NCI-H345 (cell line): ENCODE results near the gene AMPD3.

Experiments used
- DNase-seq: peaks from one replicate; lab custom pipeline; 2025; lab: John Stamatoyannopoulos, UW

Gene AMPD3

DNA sequence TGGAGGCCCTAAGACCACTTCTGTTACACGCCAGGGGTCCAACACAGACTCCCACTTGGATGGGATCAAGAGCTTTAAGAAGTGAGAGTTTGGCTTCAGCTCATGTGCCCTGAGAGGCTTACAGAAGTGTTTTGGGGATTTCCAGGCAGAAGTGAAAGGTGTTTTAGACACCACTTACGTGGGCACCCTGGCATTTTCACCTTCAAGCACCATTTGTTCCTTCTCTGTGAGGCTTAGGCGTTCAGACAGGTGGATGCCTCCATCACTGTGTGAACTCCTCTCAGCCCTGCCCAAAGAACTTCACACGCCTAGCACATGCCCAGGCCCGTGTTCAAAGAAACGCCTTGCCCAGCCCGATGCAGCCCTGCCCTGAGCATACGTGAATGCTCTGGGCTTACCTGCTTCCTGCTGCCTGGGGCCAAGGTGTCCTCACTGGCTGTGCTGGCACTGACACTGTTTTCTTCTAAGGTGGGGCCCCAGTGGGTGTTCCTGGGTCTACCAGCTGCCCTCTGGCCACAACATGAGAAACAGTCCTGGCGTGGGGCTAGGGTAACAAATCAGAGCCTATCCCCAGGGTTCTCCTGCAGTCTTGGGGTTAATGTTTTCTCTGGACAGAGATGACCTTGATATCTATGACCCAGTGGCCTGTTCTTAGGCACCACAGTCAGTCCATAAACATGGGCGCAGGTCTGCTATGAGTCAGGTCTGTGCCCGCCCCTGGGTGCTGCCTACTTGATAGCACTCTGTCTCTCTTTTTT lies 34.0 kb downstream of the AMPD3 start:
- DNase-seq, result no peak

DNA sequence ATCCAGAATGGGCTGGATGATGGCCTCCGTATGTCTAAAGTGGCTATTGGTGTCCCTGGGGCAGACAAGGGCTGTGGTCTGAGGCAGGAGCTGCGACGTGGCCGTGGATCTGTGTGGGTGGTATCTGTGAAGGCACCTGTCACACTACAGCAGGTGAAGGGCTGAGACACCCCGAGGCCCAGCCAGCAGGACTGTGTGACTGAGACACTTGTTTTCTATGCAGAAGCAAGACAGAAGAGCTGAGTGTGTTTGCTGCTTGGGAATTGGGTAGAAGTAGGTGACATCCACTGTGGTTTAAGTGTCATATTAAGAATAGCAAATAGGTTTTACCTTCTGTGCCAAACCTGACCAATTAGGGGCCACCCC lies 35.0 kb downstream of the AMPD3 start:
- no peak for DNase-seq

DNA sequence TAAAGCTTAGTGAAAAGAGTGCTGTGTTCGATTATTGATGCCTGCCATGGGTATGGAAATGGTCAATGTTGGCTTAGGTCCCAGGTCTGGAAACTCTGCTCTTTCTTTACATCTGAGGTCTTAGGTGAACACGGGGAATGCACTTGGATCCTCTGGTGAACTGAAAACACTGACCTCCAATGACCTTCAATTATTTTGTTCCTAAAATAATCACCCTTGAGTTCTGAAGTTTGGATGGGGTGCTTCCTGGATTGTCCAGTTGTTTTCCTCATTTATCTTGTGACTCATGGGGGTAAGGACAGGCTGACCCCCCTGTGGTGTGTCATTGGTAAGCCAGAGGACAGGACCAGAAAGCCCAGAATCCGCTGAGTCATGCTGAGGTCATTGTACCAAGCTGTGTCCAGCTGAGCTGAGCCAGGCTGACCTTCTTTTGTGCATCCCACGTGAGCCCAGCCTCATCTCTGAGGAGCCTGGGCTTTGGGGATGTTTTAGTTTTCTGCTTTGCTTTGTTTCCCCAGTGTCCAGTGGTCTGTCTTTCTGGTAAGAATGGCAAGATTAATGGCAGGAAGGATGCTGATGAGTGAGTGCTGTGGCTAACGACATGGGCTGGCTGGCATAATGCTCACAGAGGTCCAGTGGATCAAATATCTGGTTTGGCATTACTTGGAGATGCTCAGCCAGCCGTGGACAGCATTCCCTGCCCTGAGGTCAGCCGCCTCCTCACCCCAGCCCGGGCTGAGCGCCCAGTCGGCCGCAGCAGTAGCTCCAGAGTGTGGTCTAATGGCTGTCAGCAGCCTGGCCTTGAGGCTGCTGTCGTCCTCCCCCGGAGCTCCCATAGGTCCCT lies 35.6 kb downstream of the AMPD3 start:
- DNase-seq, result no peak

DNA sequence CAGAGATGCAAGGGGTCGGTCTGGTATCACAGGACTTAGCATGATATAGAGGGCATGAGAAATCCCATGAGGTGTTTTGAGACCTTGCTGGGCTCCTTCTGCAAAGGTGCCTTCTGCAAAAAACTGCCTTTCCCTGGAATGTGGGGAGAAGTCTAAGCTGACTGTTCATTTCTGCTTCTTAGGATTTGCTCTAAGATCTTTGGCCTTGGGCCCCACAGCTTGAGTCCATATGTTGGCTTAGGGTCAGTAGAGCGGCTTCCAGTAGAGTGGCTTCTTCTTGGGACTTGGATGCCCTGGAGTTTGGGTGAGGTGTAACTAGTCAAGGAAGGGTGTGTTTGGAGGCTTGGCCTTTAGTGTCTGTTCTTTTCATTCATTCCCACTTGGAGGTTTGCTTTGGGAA lies 37.0 kb downstream of the AMPD3 start:
- no peak for DNase-seq

DNA sequence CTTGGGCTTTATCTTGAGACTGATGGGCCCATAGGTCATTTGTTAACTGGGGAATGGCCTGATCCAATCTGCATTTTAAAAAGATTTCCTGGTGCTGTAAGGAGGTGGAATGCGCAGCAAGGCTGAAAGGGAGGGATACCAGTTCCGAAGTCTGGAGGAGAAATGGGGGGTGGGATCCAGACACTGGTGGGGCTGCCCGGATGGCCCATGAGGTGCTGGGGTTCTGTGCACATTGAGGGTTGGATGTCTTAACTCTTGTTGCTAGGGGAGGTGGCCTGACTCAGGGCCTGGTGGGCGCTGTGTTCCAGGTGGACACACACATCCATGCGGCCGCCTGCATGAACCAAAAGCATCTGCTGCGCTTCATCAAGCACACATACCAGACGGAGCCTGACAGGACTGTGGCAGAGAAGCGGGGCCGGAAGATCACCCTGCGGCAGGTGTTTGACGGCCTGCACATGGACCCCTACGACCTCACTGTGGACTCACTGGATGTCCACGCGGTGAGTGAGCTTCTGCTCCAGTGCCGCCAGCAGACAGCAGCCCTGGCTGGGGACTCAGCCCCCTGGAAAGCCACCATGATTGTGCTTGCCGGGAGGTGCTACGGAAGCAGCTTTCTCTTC lies 38.1 kb downstream of the AMPD3 start:
- no peak for DNase-seq

DNA sequence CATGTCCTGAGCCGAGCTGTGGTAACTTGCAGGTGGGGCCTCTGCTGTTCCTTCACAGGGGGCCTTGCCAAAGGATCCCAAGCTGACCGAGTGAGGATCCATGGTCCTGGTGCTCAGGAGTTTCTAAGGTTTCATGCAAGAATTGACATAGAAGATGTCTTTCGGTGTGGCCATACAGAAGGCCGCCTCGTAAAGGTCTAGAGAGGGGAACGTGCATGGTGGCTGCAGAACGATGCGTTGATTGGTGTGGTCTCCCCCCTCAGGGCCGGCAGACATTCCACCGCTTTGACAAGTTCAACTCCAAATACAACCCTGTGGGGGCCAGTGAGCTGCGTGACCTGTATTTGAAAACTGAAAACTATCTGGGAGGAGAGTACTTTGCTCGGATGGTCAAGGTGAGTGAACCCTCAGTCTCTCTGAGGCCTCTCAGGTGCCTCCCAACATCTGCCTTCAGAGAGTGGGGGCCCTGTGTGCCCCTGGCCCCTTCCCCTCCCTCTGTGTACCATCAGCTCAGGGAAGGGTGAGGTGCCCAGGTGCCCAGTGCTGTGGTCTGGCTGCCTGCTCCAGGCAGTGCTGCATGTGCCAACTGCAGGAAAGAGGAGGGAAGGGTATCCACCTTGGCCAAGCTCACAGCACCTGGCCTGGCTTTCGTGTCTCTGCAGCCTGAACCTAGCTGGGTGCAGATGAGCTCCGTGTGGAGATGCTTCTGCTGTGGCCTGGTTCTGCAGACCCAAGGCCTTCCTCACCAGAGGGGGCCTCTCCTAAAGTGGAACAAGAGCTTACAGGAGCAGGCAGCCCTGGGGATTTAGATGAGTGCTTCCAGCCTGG lies 39.8 kb downstream of the AMPD3 start:
- no peak for DNase-seq

DNA sequence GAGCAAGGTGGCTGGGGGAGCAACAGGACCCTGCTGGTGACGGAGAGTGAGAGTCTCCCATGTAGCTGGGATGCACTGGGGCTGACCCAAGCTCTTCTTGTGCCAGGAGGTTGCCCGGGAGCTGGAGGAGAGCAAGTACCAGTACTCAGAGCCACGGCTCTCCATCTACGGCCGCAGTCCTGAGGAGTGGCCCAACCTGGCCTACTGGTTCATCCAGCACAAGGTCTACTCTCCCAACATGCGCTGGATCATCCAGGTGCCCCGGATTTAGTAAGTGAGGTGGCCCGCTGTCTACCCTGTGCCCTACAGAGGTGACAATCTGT lies 40.4 kb downstream of the AMPD3 start:
- DNase-seq, result no peak

DNA sequence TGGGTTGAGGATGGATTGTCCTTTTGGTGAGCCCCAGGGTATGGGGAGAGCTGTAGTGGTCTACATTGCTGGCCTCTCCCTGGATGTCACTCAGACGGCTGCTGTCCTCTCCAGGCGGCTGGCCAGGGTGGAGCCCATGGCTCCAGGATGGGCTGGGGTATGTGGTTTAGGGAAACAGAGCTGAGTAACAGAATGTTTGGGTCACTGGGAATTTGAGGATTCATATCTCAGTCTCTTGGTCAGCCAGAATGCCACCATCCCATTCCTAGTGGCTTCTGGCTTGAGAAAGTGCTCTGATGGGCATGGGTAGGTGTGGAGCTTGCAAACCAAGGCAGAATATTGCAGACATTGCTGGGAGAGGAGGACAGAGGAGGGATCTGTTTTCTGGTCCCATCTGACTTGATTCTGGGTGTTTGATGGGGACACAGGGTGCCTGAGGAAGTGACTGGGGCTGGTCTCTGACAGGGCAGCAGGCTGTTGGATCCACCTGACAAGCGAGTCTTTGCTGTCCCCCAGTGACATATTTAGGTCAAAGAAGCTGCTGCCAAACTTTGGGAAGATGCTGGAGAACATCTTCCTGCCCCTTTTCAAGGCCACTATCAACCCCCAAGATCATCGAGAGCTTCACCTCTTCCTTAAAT lies 41.4 kb downstream of the AMPD3 start:
- no peak for DNase-seq

DNA sequence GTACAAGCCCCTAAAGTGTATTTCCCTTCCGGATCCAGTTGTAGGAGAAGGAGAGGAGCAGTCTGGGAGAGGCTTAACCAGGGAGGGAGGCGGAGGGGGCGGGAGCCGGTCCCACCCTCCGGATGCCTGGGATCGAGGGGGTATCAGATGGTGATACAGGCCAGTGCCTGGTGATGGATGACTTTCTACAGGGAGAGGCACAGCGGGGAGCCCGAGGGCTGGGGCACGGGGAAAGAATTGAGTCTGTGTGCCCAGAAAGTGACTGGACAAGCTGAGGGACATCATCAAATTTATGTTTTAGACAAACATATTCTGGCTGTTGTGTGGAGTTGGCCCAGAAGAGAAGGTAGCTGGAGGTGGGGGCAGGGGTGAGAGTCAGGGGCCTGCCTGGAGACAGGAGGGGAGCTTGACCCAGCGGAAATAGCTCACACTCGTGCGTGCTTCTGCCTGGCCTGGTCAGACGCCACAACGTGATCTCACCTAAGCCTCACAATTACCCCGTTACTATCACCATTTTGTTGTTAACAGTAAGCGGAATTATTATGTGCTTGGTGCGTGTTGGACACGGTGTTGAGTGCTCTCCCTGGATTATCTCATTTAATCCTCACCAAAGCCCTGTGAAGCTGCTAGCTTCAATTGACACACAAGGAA lies 42.4 kb downstream of the AMPD3 start:
- DNase-seq, result no peak

DNA sequence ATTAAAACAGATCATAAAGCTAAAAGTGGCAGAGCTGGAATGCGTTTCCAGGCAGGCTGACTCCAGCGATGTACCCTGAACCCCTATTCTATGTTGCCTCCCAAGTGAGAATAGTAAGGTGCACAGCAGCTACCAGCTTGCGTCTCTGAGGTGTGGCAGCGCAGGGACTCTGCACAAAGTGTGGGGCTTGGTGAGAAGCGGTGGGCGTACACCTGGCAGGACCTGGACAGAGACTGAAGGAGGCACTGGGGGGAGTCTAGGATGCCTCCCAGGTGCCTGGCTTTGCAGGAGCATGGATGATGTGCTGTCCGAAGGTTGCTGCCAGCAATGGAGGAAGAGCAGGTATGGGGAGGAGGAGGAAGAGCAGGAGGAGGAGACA lies 42.9 kb downstream of the AMPD3 start:
- DNase-seq, result no peak

DNA sequence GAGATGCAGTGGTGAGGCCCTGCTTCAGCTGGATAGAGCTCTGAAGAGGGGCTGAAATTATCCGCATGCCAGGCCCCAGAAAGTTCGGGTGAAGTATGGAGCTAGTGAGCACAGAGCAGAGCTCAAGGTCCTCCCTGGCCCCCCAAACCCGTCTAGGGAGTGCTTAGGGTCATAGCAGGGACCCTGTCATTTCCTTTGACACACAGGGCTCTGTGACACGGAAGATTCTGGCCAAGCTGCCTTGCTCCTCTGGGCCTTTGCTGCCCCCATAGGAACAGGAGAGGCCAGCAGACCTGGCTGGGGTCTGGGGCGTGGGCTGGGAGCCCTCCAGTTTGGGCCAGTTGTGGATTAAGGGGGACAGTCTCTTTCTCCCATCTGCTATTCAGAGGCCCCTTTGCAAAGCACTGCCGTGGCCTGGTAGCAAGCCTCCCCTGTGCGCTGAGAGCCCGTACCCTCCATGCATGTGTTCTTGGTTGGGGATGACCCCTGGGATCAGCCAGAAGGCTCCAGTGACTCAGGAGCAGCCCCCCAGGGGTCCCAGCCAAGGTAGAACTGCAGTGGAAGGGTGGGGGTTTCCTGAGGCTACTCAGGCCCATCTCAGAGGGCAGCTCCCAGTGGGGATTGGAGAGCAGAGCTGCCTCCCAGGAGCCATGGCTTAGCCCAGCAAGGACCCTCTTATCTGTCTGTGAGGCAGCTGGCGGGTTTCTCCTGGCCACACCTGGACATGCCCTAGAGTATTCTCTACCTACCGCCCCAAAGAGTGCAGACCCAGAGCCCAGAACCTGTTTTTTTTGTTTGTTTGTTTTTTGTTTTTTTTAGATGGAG lies 43.6 kb downstream of the AMPD3 start:
- DNase-seq, result no peak

DNA sequence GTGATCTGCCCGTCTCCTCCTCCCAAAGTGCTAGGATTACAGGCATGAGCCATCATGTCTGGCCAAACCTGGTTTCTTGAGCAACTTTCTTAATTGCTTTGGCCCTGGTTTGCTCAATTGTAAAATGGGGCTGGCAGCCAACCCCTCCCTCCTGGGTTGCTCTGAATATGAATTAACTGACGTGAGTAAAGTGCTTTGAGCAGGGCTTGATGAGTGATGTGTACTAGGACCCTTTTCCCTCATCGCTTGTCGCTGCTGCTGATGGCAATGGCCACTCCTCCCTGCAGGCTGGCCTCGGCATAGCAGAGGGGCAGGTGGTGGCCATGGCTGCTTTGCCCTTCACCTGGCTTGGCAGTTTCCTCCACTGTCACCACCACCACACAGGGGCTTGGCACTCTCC lies 44.4 kb downstream of the AMPD3 start:
- no peak for DNase-seq

DNA sequence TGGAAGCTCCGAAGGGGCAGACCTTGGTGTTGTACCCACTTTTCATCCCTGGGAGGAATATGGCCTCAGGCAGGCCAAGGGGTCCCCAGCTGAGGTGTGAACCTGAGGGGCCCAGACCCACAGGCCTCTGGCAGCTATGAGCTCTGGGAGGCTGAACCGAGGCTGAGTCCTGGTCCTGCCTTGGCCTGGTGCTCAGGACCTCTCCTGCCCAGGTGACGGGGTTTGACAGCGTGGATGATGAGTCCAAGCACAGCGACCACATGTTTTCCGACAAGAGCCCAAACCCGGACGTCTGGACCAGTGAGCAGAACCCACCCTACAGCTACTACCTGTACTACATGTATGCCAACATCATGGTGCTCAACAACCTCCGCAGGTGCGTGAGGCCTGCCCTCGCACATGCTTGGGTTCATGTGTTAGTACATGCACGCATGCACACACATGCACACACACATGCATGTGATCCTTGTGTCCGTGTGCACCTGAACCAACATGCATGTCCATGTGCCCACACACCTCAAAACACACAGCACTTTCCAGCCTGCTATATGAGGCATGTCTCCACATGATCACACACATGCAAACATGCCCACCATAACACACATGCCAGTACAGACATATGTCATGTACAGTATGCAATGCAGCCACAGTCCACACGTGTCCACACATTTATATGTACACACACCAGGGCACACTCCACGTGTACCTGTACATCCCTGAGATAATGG lies 45.0 kb downstream of the AMPD3 start:
- no peak for DNase-seq

DNA sequence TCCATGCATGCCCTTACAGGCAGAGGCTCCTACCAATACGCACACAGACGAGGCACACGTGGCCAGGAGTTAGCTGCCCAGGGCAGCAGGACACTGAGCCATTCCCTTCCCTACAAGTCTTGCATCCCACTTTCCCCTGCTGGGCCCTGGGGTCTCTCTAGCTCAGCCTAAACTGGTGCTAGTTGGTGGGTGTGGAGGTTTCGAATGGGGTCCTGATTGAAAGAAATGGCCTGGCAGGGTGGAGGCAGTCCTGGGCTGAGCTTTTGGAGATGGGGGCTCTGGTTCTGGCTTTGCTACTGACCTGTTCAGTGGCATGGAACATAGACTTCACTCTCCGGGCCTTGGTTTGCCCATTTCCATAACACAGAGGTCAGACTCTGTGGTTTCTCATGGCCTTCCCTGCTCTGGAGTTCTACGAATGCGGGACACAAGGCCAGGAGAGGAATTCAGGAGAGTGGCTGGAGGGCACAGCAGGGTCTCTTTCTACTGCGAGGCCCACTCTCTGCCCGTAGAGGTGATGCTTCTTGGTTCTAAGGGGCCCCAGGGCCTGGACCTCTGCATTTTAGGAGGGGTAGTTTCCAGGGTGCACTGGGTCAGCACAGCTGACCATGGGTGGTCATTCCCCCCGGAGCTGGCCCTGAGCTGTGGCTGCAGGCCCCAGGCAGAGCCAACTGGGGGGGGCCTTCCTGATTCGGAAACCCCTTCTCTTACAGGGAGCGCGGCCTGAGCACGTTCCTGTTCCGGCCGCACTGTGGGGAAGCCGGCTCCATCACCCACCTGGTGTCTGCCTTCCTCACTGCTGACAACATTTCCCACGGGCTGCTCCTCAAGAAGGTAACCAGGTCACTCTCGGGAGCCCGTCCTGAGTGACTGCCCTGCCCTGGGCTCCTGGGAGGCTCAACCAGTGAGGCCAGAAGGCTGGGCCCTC lies 46.0 kb downstream of the AMPD3 start:
- no peak for DNase-seq

DNA sequence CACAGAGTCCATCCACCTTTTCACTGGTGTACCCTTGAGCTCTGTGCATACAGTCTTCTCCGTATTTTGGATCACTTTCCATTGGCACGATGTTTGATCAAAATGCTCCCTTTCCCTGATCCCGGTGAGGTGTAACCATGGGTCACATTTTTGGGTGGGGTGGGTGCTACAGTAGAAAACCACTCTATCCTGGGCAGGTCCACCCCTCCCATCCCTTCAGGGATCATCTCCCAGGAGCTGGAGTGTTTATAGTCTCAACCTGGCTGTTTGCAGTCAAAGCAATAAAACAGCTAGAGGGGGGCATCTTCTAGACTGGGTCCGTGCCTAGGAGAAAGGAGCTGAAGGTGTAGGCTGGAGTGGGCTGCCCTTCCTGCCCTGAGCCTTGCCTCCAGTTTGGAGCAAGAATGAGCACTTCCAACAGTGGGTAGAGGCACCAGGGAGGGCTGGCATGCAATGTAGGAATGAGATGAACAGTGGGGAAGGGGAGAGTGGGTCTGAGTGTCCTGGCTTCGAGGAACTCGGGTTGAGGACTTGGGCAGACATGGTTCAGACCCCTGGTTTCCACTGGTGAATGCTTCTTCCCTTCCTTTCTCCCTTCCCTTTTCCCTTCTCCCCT lies 47.1 kb downstream of the AMPD3 start:
- DNase-seq, result no peak

DNA sequence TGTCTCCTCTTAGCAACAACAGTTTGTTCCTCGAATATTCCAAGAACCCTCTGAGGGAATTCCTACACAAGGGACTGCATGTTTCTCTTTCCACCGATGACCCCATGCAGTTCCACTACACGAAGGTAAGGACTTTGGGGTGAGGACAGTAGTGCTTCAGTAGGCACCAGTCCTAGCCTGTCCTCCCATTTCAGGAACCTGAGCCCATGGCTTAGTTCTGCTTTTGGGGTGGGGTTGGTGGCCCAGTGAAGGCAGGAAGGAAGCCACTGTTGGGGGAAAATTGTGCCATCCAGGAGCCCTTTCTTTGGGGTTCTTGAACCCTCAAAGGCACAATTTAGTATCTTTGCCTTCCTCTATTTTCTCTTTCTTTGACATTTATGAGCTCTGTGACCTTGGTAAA lies 47.7 kb downstream of the AMPD3 start:
- no peak for DNase-seq

DNA sequence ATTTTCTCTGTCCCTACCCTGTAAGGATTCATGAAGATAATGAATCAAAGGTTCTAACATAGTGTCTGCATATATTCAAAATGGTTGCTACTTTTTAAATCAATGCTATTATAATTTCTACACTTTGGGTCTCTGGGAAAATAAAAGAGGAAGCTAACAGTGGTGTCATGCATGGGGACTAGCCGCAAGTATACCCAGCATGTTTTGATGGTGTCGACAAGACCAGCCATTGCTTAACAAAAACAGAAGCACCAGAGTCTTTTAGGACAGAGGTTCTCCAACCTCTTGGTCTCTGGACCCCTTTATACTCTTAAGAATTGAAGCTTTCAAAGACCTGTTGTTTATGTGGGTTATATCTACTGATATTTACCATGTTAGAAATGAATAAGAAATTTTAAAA lies 48.2 kb downstream of the AMPD3 start:
- no peak for DNase-seq

DNA sequence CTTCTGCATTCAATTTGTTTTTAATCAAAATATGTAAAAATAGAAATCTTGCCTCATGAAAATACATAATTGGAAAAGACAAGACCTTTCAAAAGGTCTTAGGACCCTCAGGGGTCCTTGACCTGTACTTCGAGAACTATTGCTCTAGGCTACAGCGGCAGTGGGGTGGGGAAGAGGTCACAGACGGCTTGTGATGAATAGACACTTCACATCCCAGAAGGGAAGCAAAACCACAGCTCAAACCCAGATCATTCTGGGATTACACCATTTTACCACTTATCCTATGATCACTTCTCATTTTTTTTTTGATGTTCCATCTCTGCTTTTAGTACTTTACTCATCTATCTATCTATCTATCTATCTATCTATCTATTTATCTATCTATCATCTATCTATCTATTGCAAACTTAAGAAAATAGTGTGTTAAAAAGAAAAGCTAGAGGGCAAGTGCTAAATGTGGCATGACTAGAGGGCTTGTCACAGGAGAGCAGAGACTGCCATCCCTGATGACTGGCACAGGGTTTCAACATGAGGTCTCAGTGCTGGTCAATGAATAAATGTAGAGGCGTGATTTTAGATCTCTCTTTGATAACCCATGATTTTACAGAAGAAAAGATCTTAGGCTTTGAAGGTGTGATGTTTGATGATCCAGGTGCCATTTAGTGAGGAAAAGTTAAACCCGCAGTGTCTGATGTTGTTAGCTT lies 48.9 kb downstream of the AMPD3 start:
- no peak for DNase-seq
